ENCODE measurements around the gene NR6A1.

NR6A1 gene

GRCh38 chr9:124764774-124765438 lies 6.2 kb downstream of the NR6A1 start:
- TF ChIP-seq CTCF (IDR thresholded peaks at IDR 0.05; ENCODE audit: low read depth, low read length) = peak; percentile 4
- no peak for DNase-seq (ENCODE audit: extremely low read depth, low read depth)

- DNase-seq (ENCODE audit: extremely low read depth, low read depth) = no peak
- TF ChIP-seq CTCF (IDR thresholded peaks at IDR 0.05; ENCODE audit: low read depth, low read length) = no peak
These were observed 8.5 kb downstream of the NR6A1 start for GRCh38 chr9:124762633-124763032.

GRCh38 chr9:124761710-124762109 lies 9.4 kb downstream of the NR6A1 start:
- DNase-seq (ENCODE audit: extremely low read depth, low read depth) = no peak
- no peak for TF ChIP-seq CTCF (IDR thresholded peaks at IDR 0.05; ENCODE audit: low read depth, low read length)

GRCh38 chr9:124761196-124761595 lies 9.9 kb downstream of the NR6A1 start:
- no peak for DNase-seq (ENCODE audit: extremely low read depth, low read depth)
- TF ChIP-seq CTCF (IDR thresholded peaks at IDR 0.05; ENCODE audit: low read depth, low read length) = no peak

- no peak for DNase-seq (ENCODE audit: extremely low read depth, low read depth)
- TF ChIP-seq CTCF (IDR thresholded peaks at IDR 0.05; ENCODE audit: low read depth, low read length) = no peak
These were observed 10.4 kb downstream of the NR6A1 start for GRCh38 chr9:124760719-124761118.

GRCh38 chr9:124759327-124759726 lies 11.8 kb downstream of the NR6A1 start:
- TF ChIP-seq CTCF (IDR thresholded peaks at IDR 0.05; ENCODE audit: low read depth, low read length) = no peak

GRCh38 chr9:124758691-124759090 lies 12.4 kb downstream of the NR6A1 start:
- no peak for DNase-seq (ENCODE audit: extremely low read depth, low read depth)

More at GRCh38 chr9:124759327-124759726, 11.8 kb downstream of the NR6A1 start:
- no peak for DNase-seq (ENCODE audit: extremely low read depth, low read depth)

More at GRCh38 chr9:124758691-124759090, 12.4 kb downstream of the NR6A1 start:
- no peak for TF ChIP-seq CTCF (IDR thresholded peaks at IDR 0.05; ENCODE audit: low read depth, low read length)
